GM12872 (cell line): ENCODE results near the gene MET.

ENCODE experiments used
- CTCF ChIP-seq: IDR thresholded peaks from 3 replicates; pipeline ENCODE4 v1.5.1; 2011; ENCODE audit warnings: low read depth, mild to moderate bottlenecking, low read length, moderate library complexity; ENCODE audit not compliant: insufficient read depth

The MET gene

GRCh38 chr7:116754186-116754585 is 82.2 kb downstream of the MET start:
- no peak for TF ChIP-seq CTCF

GRCh38 chr7:116757283-116757682 is 85.3 kb downstream of the MET start:
- no peak for TF ChIP-seq CTCF

GRCh38 chr7:116762971-116763370 is 91.0 kb downstream of the MET start:
- no peak for TF ChIP-seq CTCF

- no peak for TF ChIP-seq CTCF
These were observed 91.7 kb downstream of the MET start for GRCh38 chr7:116763647-116764046.

- TF ChIP-seq CTCF: no peak
These were observed 94.9 kb downstream of the MET start for GRCh38 chr7:116766881-116767280.

GRCh38 chr7:116769546-116769945 is 97.5 kb downstream of the MET start:
- no peak for TF ChIP-seq CTCF

GRCh38 chr7:116770941-116771340 is 98.9 kb downstream of the MET start:
- TF ChIP-seq CTCF: no peak

- TF ChIP-seq CTCF: no peak
These were observed 99.6 kb downstream of the MET start for GRCh38 chr7:116771640-116772039.
